HG03520 (cell line): ENCODE results near the gene FIBCD1.

Experiments
- ATAC-seq: cut with Tn5 transposase; IDR thresholded peaks from one replicate; pipeline ENCODE4 v1.9.1; 2021; ENCODE audit warnings: mild to moderate bottlenecking, moderate library complexity; ENCODE audit not compliant: unreplicated experiment

FIBCD1 gene

DNA sequence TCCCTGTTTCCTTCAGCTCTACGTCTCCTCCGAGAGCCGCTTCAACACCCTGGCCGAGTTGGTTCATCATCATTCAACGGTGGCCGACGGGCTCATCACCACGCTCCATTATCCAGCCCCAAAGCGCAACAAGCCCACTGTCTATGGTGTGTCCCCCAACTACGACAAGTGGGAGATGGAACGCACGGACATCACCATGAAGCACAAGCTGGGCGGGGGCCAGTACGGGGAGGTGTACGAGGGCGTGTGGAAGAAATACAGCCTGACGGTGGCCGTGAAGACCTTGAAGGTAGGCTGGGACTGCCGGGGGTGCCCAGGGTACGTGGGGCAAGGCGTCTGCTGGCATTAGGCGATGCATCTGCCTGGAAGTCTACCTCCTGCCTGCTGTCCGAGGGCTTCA, 76.3 kb downstream of the FIBCD1 start:
- ATAC-seq: no peak

DNA sequence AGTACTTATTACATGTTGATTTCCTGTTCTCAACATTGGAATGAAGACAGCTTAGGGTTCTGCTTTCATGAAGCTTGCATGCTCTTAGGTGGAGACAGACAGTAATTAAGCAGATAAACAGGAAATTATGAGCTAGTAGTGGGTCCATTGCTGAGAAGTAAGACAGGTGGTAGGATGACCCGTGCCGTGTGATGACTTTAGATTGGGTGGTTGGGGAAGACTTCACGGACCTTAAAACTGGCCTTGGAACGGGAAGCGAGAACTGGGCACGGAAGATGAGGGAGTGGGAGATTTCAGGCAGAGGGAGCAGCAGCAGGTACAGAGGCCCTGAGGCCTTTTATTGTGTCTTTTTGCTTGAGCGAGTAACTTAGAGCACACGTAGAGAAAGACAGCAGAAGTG, 76.8 kb downstream of the FIBCD1 start:
- no peak for ATAC-seq

DNA sequence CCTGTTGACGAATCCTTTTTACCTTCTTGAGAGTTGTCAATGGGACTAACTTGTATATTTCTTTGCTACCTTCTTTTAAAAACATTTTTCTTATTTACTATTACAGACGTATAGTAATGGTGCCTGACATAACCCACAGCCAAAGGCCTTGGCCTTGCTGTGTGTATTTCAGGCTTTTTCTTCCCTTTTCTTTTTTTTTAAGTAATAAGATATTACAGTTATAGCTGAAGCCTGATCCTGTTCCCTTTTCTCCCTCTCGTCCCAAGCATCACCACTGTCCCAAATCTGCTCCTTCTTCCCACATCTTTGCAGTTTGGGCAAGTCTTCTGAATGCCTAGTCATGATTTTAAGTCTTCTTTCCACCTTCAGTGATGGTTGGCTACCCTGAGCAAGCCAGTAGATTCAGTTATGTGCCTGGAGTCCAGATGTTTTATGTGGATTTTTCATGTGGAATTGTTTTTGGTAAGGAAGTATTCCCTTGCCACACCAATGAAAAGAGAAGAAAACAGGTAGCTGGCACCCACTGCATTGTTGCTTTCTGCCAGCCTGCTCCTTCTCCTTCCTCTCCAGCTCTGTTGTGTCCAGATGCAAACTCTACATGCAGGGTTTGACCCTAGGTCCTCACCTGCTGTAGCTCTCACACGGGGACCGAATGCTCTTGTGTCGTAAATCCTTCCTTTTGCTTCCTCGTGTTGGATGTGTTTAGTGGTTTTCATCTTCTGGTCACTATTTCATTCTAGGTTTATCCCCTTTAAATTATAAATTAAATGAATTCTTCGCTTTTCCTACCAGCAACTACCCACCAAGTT, 77.5 kb downstream of the FIBCD1 start:
- ATAC-seq: no peak

DNA sequence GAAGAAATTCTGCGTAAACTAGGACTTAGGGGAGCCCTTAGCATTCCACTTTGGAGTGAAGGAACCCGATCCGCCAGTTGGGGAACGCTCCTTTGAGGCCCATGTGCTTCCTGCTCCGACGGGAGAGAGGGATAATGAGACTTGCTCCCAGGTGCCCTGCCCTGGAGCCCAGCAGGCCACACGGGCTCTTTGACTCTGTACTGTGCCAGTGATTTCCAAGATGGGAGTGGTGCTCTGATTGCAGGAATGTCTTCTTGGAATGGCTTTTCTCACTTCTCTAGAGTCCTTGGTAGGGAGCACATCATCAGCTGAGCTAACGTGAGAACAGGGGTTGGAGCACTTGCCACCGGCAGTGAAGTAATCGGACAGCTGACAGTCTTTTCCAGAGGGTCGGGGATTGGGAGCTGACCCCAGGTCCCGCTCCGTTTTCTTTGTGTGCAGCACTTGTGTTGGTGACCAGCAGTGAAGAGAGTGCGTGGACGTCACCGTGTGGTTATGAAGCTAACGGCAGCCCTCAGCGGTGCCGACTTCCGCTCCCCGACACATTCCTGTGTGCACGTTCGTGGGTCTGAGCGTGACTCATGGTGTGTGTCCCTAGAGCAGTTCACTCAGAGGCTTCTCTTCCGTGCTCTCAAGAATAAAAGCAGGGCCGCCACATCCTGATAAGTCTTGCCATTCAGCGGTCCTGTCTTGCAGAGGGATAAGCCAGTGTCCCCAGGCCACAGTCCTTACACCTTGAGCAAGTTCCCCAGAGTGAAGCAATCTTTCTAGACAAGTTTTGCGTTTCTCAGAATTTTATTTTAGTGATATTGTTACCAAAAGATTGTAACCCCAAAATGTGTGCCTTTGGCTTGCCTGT, 78.4 kb downstream of the FIBCD1 start:
- ATAC-seq: no peak

DNA sequence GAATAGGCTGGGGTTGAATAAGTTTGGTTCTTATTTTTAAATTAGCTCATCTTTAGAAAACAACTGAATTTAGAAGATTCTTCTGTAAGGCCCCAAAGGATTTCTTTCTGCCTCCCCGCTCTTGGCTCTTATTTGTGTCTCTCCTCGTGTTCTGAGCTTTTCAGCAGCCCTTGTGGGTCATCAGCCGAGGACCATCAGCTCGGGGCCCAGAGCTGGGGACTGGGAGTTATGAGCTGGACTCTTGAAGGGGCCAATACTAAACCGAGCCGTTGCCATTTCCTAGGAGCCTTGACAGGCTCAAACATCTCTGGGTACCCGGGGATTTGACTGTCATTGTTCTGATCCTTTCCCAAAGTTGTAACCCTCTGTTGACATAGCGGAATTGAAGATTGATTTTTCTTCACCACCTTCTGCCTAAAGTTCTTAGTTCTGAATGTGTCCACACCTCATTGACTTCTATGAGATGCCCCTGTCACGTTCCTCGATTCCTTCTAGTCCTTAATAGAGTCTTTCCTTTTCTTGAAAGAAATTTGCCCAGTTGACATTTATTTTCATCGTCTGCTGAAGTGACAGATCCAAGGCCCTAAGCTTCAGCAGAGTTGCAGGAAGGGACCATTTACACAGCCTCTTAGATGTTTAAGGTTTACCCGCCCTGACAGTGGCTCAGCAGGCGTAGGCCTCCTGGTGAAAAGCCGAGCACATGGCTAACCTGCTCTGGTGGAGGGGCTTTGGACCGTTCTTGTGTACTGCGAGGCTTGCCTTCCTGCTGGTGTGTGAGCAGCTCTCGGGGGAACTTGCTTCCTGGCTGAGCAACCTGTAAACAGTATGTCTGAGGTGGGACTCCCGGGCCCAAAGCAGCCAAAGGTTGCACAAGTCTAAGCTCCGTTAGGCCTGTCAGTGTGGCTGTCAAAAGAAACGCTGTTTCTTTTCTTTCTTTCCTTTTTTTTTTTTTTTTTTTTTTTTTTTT, 80.0 kb downstream of the FIBCD1 start:
- no peak for ATAC-seq

DNA sequence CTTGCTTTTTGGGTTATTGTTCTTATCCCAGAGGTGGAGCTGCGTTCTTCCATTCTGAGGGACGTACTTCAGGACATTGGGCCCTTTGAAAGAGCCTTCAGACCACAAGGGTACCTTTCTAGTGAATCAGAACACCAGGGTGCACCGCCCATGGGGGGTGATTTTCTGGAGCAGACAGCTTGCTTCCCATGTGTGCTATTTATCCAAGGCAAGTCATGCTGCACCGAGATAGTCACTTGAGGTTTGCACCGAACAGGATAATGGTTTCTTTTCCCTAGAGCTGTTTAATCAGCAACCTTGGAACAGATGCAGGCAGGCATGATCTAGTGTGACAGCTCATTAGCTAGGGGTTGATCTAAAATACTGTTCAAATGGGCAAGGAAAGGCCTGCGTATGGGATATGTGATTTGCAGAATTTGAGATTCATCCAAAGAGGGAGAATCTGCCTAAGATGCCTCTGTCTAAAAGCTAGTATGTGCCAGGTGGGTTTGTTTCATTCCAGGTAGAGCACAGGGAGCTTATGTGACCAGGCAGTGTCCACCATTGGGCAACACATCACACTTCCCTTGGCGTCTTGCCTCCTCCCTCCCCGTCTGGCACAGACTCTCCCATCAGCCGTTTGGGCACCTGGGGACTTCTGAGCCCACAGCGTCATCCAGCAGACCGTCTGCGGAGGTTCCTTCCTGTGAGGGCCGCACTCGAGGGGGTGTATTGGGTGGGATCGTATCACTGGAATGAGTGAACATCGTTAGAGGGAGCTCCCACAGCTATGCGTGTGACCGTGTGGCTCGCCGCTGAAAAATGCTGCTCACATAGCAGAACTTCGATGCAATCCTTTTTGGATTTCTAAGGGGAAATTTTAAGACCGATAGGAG, 80.9 kb downstream of the FIBCD1 start:
- no peak for ATAC-seq

DNA sequence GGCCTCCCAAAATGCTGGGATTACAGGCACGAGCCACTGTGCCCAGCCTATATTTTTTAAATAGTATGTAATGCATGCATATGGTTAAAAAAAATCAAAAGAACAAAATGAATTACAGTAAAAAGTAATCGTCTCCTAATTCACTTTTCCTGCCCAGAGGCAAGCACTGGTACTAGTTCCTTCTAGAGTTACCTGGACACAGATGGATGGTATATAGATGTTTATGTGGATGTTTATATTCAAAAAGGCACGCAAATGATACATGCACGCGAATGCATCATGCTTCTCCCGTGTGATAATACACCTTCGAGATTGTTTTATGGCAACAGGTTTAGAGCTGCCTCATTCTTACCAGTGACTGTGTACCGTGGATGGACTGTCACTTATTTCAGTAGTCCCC, 82.6 kb downstream of the FIBCD1 start:
- ATAC-seq: no peak

DNA sequence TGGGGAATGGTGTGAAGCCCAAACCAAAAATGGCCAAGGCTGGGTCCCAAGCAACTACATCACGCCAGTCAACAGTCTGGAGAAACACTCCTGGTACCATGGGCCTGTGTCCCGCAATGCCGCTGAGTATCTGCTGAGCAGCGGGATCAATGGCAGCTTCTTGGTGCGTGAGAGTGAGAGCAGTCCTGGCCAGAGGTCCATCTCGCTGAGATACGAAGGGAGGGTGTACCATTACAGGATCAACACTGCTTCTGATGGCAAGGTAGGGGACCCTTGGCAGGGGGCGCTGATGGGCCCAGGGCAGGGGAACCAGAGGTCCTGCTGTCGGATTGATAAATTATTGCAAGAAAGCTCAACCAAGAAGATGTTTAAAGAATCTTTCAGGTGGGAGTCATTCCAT, 84.2 kb downstream of the FIBCD1 start:
- no peak for ATAC-seq

DNA sequence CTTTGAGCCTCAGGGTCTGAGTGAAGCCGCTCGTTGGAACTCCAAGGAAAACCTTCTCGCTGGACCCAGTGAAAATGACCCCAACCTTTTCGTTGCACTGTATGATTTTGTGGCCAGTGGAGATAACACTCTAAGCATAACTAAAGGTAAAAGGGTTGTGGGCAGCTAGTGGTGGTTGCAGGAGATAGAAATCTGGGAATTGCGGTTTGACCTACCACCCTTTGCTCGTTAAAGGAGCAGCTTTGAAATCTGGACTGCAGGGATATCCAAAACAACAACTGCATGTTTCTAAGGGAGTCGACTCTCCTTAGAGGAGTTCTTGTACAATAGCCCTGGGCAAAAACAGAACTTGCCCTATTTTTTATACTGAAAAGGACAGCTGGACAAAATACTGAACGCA, 85.0 kb downstream of the FIBCD1 start:
- no peak for ATAC-seq

DNA sequence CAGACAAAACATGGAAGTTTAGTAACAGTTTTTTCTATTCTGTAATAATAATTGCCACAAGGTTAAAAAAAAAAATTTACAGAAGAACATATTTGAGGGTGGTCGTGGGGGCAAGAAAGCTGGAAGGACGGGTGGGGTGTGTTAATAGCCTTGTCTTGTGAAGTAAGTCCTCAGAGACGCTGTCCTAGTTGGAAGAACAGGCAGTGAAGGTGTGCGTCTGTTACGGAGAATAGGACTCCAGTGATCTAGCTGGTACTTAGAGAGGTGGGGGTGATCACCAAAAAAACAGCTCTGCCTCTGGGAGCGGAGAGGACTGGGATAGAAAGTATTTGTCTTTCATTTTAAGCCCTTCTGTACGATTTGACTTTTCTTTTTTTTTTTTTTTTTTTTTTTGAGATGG, 86.2 kb downstream of the FIBCD1 start:
- ATAC-seq: no peak
